ENCODE results near the gene INCA1. TPM values are rescaled to one million over a fixed set of nuclear protein-coding genes. Genes with fewer than 3 reads are reported as not detected.

INCA1 gene
- total and polyA plus RNA-seq, 8 donors: 1.3 to 6.1 (median 1.6) TPM; not detected in 3

DNA sequence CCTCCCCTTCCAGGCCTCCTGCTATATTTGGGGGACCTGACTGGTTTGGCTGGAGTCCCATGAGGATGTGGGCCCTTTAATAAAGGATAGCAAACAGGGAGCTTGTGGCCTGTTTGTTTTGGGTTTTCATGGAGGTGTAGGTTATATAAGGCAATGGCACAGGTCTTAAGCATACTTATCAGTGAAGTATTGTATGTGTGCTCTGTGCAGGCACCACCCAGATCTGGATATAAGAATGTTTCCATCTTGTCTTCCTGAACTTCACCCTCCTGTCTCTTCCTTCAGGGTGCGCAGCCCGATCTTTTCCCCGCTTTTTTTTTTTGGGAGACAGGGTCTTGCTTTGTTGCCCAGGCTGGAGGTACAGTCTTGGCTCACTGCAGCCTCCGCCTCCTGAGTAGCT, 27.3 kb upstream of the INCA1 start:
- DNase-seq: no peak
- WGBS, 5 donors: 43 to 68% (median 60%) methylated on average over 4 of the region's 4 CpGs
- Histone ChIP-seq H3K27ac (peak overlapping the region; percentile 13 to 51 (median 46)), H3K4me3 (no peak overlapping the region), H3K9me3 (no peaks in the 10 kb centered on the region), H3K27me3 (no peaks in the 10 kb centered on the region), H3K4me1 (peaks cover 0 to 28% (median 18%) of the 10 kb centered on the region in 4 donors), H3K36me3 (peaks cover 36 to 47% (median 46%) of the 10 kb centered on the region in 4 donors)
- intact Hi-C loops (cut with DNase I; ENCODE audit: low total_unique reads): no loop called here
- TF ChIP-seq, protein P1, sequence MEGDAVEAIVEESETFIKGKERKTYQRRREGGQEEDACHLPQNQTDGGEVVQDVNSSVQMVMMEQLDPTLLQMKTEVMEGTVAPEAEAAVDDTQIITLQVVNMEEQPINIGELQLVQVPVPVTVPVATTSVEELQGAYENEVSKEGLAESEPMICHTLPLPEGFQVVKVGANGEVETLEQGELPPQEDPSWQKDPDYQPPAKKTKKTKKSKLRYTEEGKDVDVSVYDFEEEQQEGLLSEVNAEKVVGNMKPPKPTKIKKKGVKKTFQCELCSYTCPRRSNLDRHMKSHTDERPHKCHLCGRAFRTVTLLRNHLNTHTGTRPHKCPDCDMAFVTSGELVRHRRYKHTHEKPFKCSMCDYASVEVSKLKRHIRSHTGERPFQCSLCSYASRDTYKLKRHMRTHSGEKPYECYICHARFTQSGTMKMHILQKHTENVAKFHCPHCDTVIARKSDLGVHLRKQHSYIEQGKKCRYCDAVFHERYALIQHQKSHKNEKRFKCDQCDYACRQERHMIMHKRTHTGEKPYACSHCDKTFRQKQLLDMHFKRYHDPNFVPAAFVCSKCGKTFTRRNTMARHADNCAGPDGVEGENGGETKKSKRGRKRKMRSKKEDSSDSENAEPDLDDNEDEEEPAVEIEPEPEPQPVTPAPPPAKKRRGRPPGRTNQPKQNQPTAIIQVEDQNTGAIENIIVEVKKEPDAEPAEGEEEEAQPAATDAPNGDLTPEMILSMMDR (IDR thresholded peaks at IDR 0.05): no peak
- TF ChIP-seq POLR2A (IDR thresholded peaks at IDR 0.05): no peak
- TF ChIP-seq EP300 (IDR thresholded peaks at IDR 0.05): no peak
- no peak for TF ChIP-seq POLR2AphosphoS5 (IDR thresholded peaks at IDR 0.05)

DNA sequence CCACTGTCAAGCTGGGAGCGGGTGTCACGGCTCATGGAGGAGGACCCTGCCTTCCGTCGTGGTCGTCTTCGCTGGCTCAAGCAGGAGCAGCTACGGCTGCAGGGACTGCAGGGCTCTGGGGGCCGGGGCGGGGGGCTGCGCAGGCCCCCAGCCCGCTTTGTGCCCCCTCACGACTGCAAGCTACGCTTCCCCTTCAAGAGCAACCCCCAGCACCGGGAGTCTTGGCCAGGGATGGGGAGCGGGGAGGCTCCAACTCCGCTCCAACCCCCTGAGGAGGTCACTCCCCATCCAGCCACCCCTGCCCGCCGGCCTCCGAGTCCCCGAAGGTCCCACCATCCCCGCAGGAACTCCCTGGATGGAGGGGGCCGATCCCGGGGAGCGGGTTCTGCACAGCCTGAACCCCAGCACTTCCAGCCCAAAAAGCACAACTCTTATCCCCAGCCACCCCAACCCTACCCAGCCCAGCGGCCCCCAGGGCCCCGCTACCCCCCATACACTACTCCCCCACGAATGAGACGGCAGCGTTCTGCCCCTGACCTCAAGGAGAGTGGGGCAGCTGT, 26.3 kb upstream of the INCA1 start:
- TF ChIP-seq POLR2A (IDR thresholded peaks at IDR 0.05) (no peak), POLR2AphosphoS5 (IDR thresholded peaks at IDR 0.05) (no peak), EP300 (IDR thresholded peaks at IDR 0.05) (no peak)
- TF ChIP-seq, protein P1 (IDR thresholded peaks at IDR 0.05): no peak
- Histone ChIP-seq H3K9me3 (no peaks in the 10 kb centered on the region), H3K4me3 (no peak overlapping the region), H3K27me3 (no peaks in the 10 kb centered on the region), H3K36me3 (peaks cover 36 to 56% (median 55%) of the 10 kb centered on the region in 4 donors), H3K4me1 (peaks cover 0 to 28% (median 18%) of the 10 kb centered on the region in 4 donors), H3K27ac (peak overlapping the region in 3 of 5 donors; percentile 18 to 51 (median 46))
- no peak for DNase-seq
- intact Hi-C loops (cut with DNase I; ENCODE audit: low total_unique reads): no loop called here
- WGBS, 5 donors: 76 to 92% (median 83%) methylated on average over 17 to 29 of the region's 29 CpGs

DNA sequence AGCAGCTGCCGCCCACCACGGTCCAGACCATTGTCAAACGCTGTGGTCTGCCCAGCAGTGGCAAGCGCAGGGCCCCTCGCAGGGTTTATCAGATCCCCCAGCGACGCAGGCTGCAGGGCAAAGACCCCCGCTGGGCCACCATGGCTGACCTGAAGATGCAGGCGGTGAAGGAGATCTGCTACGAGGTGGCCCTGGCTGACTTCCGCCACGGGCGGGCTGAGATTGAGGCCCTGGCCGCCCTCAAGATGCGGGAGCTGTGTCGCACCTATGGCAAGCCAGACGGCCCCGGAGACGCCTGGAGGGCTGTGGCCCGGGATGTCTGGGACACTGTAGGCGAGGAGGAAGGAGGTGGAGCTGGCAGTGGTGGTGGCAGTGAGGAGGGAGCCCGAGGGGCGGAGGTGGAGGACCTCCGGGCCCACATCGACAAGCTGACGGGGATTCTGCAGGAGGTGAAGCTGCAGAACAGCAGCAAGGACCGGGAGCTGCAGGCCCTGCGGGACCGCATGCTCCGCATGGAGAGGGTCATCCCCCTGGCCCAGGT, 24.9 kb upstream of the INCA1 start:
- Histone ChIP-seq H3K27me3 (no peaks in the 10 kb centered on the region), H3K4me1 (peaks cover 0 to 28% (median 18%) of the 10 kb centered on the region in 4 donors), H3K4me3 (no peak overlapping the region), H3K9me3 (no peaks in the 10 kb centered on the region), H3K36me3 (peaks cover 36 to 70% (median 70%) of the 10 kb centered on the region in 4 donors), H3K27ac (no peak overlapping the region)
- intact Hi-C loops (cut with DNase I; ENCODE audit: low total_unique reads): no loop called here
- TF ChIP-seq POLR2AphosphoS5 (IDR thresholded peaks at IDR 0.05) (no peak), EP300 (IDR thresholded peaks at IDR 0.05) (no peak), POLR2A (IDR thresholded peaks at IDR 0.05) (no peak)
- TF ChIP-seq, protein P1 (IDR thresholded peaks at IDR 0.05): no peak
- DNase-seq: no peak
- 92 to 96% (median 94%) methylated on average over 23 to 30 of the region's 30 CpGs for WGBS, 5 donors

DNA sequence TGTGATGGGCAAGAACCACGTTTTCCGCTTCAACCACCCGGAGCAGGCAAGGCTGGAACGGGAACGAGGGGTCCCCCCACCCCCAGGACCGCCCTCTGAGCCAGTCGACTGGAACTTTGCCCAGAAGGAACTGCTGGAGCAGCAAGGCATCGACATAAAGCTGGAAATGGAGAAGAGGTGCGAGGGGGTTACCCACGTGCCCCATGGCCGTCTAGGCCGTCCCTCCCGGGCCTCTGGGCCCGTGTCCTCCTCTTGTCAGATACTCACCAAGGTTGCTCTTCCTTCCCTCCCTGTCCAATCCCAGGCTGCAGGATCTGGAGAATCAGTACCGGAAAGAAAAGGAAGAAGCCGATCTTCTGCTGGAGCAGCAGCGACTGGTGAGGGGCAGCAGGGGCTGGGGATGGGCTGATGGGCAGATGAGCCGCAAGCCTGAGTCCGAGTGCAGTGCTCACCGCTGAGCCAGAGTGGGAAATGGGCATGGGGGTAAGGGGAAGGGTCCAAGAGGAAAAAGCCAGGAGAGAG, 23.2 kb upstream of the INCA1 start:
- Histone ChIP-seq H3K9me3 (no peaks in the 10 kb centered on the region), H3K27ac (no peak overlapping the region), H3K4me1 (peaks cover 0 to 19% (median 16%) of the 10 kb centered on the region in 4 donors), H3K4me3 (no peak overlapping the region), H3K36me3 (peaks cover 48 to 87% (median 86%) of the 10 kb centered on the region in 4 donors), H3K27me3 (no peaks in the 10 kb centered on the region)
- intact Hi-C loops (cut with DNase I; ENCODE audit: low total_unique reads): no loop called here
- no peak for DNase-seq
- TF ChIP-seq, protein P1 (IDR thresholded peaks at IDR 0.05): no peak
- TF ChIP-seq POLR2AphosphoS5 (IDR thresholded peaks at IDR 0.05) (no peak), EP300 (IDR thresholded peaks at IDR 0.05) (no peak), POLR2A (IDR thresholded peaks at IDR 0.05) (no peak)
- 85 to 89% (median 85%) methylated on average over 19 to 20 of the region's 20 CpGs for WGBS, 5 donors

Measured in stomach (tissue), 9 donors.